Skeletal muscle cell (primary cell): ENCODE results near the gene N4BP2.
"Not testable (repeated sequence)": the region's sequence is repeated elsewhere in the genome, so short reads cannot be mapped to it uniquely, and the experiment has no call there.

Source experiments
- DNase-seq: peaks from one replicate; pipeline ENCODE4 v3.0.0-alpha.2; 2010; ENCODE audit warnings: low read depth
- H3K4me3 ChIP-seq: 2 replicates; pipeline ENCODE4 v1.5.1; 2011; ENCODE audit warnings: low read depth, mild to moderate bottlenecking, control low read depth, low read length, moderate library complexity

Gene N4BP2

GRCh38 chr4:40144716-40145115 lies 88.1 kb downstream of the N4BP2 start:
- no peak for DNase-seq
- H3K4me3 ChIP-seq = no peak overlapping the region

GRCh38 chr4:40147490-40147889 lies 90.8 kb downstream of the N4BP2 start:
- not testable (repeated sequence) for H3K4me3 ChIP-seq, DNase-seq

- DNase-seq = peak; percentile 11
- H3K4me3 ChIP-seq = no peak overlapping the region
These were observed 93.3 kb downstream of the N4BP2 start for GRCh38 chr4:40149960-40150385.

- no peak for DNase-seq
- H3K4me3 ChIP-seq = no peak overlapping the region
These were observed 94.3 kb downstream of the N4BP2 start for GRCh38 chr4:40150932-40151331.

GRCh38 chr4:40152637-40153036 lies 96.0 kb downstream of the N4BP2 start:
- H3K4me3 ChIP-seq = no peak overlapping the region
- no peak for DNase-seq

- no peak for DNase-seq
- H3K4me3 ChIP-seq = no peak overlapping the region
These were observed 100.8 kb downstream of the N4BP2 start for GRCh38 chr4:40157436-40157835.

- DNase-seq = no peak
- no peak overlapping the region for H3K4me3 ChIP-seq
These were observed 103.6 kb downstream of the N4BP2 start for GRCh38 chr4:40160258-40160657.

GRCh38 chr4:40164459-40164858 lies 107.8 kb downstream of the N4BP2 start:
- no peak for DNase-seq
- no peak overlapping the region for H3K4me3 ChIP-seq

- no peak for DNase-seq
- no peak overlapping the region for H3K4me3 ChIP-seq
These were observed 109.3 kb downstream of the N4BP2 start for GRCh38 chr4:40165916-40166315.

- no peak for DNase-seq
- H3K4me3 ChIP-seq = no peak overlapping the region
These were observed 111.4 kb downstream of the N4BP2 start for GRCh38 chr4:40168070-40168469.

GRCh38 chr4:40170588-40170987 lies 113.9 kb downstream of the N4BP2 start:
- no peak for DNase-seq
- H3K4me3 ChIP-seq = no peak overlapping the region

GRCh38 chr4:40173470-40173875 lies 116.8 kb downstream of the N4BP2 start:
- no peak for DNase-seq

GRCh38 chr4:40176602-40177001 lies 120.0 kb downstream of the N4BP2 start:
- no peak overlapping the region for H3K4me3 ChIP-seq

More at GRCh38 chr4:40173470-40173875, 116.8 kb downstream of the N4BP2 start:
- H3K4me3 ChIP-seq = no peak overlapping the region

GRCh38 chr4:40177591-40177990 lies 120.9 kb downstream of the N4BP2 start:
- DNase-seq = no peak
- H3K4me3 ChIP-seq = no peak overlapping the region

More at GRCh38 chr4:40176602-40177001, 120.0 kb downstream of the N4BP2 start:
- no peak for DNase-seq

- H3K4me3 ChIP-seq = no peak overlapping the region
These were observed 122.0 kb downstream of the N4BP2 start for GRCh38 chr4:40178672-40179071.

GRCh38 chr4:40179360-40179759 lies 122.7 kb downstream of the N4BP2 start:
- DNase-seq = no peak
- no peak overlapping the region for H3K4me3 ChIP-seq

More at GRCh38 chr4:40178672-40179071, 122.0 kb downstream of the N4BP2 start:
- DNase-seq = peak; percentile 59

- DNase-seq = peak; percentile 91
- H3K4me3 ChIP-seq = no peak overlapping the region
These were observed 123.7 kb downstream of the N4BP2 start for GRCh38 chr4:40180356-40180755.

GRCh38 chr4:40182001-40182400 lies 125.4 kb downstream of the N4BP2 start:
- no peak overlapping the region for H3K4me3 ChIP-seq
- DNase-seq = no peak

- DNase-seq = no peak
- no peak overlapping the region for H3K4me3 ChIP-seq
These were observed 126.3 kb downstream of the N4BP2 start for GRCh38 chr4:40182954-40183353.

GRCh38 chr4:40183615-40184411 lies 127.2 kb downstream of the N4BP2 start:
- DNase-seq = peak; percentile 89
- H3K4me3 ChIP-seq = no peak overlapping the region
